WTC11 (cell line): Measurements from ENCODE around the gene RBP5. TPM values are rescaled to one million over a fixed set of nuclear protein-coding genes. Genes with fewer than 3 reads are reported as not detected.

ENCODE experiments used
- ATAC-seq: fragments of 200-7000 bp; cut with Tn5 transposase; 2 replicates; pipeline ENCODE4 v1.10.0; 2021; ENCODE audit warnings: mild to moderate bottlenecking, moderate library complexity
- CTCF ChIA-PET: fragments of 300-600 bp; sonication (Branson Sonifier 250); formaldehyde crosslinking; loops from one replicate; lab custom pipeline; 2021; ENCODE audit warnings: antibody characterized with exemption; lab: Charles Lee
- POLR2A ChIA-PET: fragments of 350-600 bp; sonication (Branson Sonifier 250); formaldehyde crosslinking; loops from one replicate; lab custom pipeline; 2021; ENCODE audit warnings: antibody characterized with exemption; lab: Charles Lee
- DNase-seq: peaks from one replicate; pipeline ENCODE4 v3.0.0; 2021; ENCODE audit warnings: low spot score
- H3K27ac Mint-ChIP-seq: 2 replicates; pipeline ENCODE4 v1.8.0; 2021; ENCODE audit warnings: mixed read lengths
- H3K27me3 Mint-ChIP-seq: 2 replicates; pipeline ENCODE4 v1.8.0; 2021; ENCODE audit warnings: low read depth, mild to moderate bottlenecking, moderate library complexity, mixed read lengths
- H3K36me3 Mint-ChIP-seq: 2 replicates; pipeline ENCODE4 v1.8.0; 2021; ENCODE audit warnings: mixed read lengths
- H3K4me1 Mint-ChIP-seq: 2 replicates; pipeline ENCODE4 v1.8.0; 2022; ENCODE audit warnings: mixed read lengths
- H3K4me3 Mint-ChIP-seq: 2 replicates; pipeline ENCODE4 v1.8.0; 2021; ENCODE audit warnings: mild to moderate bottlenecking, moderate library complexity, mixed read lengths
- H3K9me3 Mint-ChIP-seq: 2 replicates; pipeline ENCODE4 v1.8.0; 2021; ENCODE audit warnings: mixed read lengths
- GABPB1 ChIP-seq: sonication (generic); formaldehyde crosslinking; IDR thresholded peaks from 2 replicates; pipeline ENCODE4 v1.8.1; 2023; ENCODE audit warnings: mild to moderate bottlenecking, missing genetic modification reagents
- KAT7 ChIP-seq: sonication (generic); formaldehyde crosslinking; IDR thresholded peaks from 2 replicates; pipeline ENCODE4 v1.8.1; 2023; ENCODE audit warnings: missing genetic modification reagents, mild to moderate bottlenecking, borderline replicate concordance
- NR3C1 ChIP-seq: sonication (generic); formaldehyde crosslinking; conservative IDR thresholded peaks from 2 replicates; pipeline ENCODE4 v1.8.1; 2023; ENCODE audit warnings: low read depth, mild to moderate bottlenecking, missing genetic modification reagents
- TEAD4 ChIP-seq: sonication (generic); formaldehyde crosslinking; IDR thresholded peaks from 2 replicates; pipeline ENCODE4 v1.8.0; 2022; ENCODE audit warnings: mild to moderate bottlenecking, missing genetic modification reagents
- TP53 ChIP-seq: sonication (generic); formaldehyde crosslinking; IDR thresholded peaks from 2 replicates; pipeline ENCODE4 v1.8.1; 2023; ENCODE audit warnings: mild to moderate bottlenecking, missing genetic modification reagents
- ZBTB21 ChIP-seq: sonication (generic); formaldehyde crosslinking; IDR thresholded peaks from 2 replicates; pipeline ENCODE4 v1.8.1; 2023; ENCODE audit warnings: mild to moderate bottlenecking, missing genetic modification reagents, borderline replicate concordance
- total RNA-seq: library from RNA; stranded (reverse); gene quantifications from 3 replicates; pipeline ENCODE4 v1.2.3, GENCODE V29; 2021
- TF ChIP-seq, protein P1 (sequence below): sonication (generic); formaldehyde crosslinking; IDR thresholded peaks from 2 replicates; pipeline ENCODE4 v1.8.1; 2022; ENCODE audit warnings: low read depth, missing genetic modification reagents, borderline replicate concordance
- TF ChIP-seq, protein P2 (sequence below): sonication (generic); formaldehyde crosslinking; IDR thresholded peaks from 2 replicates; pipeline ENCODE4 v1.8.0; 2022; ENCODE audit warnings: mild to moderate bottlenecking, missing genetic modification reagents
- TF ChIP-seq, protein P3 (sequence below): sonication (generic); formaldehyde crosslinking; conservative IDR thresholded peaks from 2 replicates; pipeline ENCODE4 v1.8.1; 2023; ENCODE audit warnings: mild to moderate bottlenecking, low read depth, missing genetic modification reagents, moderate library complexity
- TF ChIP-seq, protein P4 (sequence below): sonication (generic); formaldehyde crosslinking; IDR thresholded peaks from 2 replicates; pipeline ENCODE4 v1.8.0; 2022; ENCODE audit warnings: mild to moderate bottlenecking, missing genetic modification reagents
- TF ChIP-seq, protein P5 (sequence below): fragments of 250-450 bp; sonication (Bioruptor Pico); IDR thresholded peaks from 2 replicates; pipeline ENCODE4 v1.9.0; 2021; ENCODE audit warnings: mild to moderate bottlenecking, borderline replicate concordance
- TF ChIP-seq, protein P6 (sequence below): sonication (generic); formaldehyde crosslinking; IDR thresholded peaks from 2 replicates; pipeline ENCODE4 v1.8.1; 2023; ENCODE audit warnings: mild to moderate bottlenecking, missing genetic modification reagents, borderline replicate concordance
- TF ChIP-seq, protein P7 (sequence below): fragments of 250-450 bp; sonication (Bioruptor Pico); IDR thresholded peaks from 2 replicates; pipeline ENCODE4 v2.1.2; 2022; ENCODE audit warnings: mild to moderate bottlenecking, moderate library complexity
- TF ChIP-seq, protein P8 (sequence below): sonication (generic); formaldehyde crosslinking; IDR thresholded peaks from 2 replicates; pipeline ENCODE4 v1.8.1; 2022; ENCODE audit warnings: low read depth, mild to moderate bottlenecking, moderate library complexity, missing genetic modification reagents, borderline replicate concordance
- TF ChIP-seq, protein P9 (sequence below): sonication (generic); formaldehyde crosslinking; IDR thresholded peaks from 2 replicates; pipeline ENCODE4 v1.8.0; 2022; ENCODE audit warnings: mild to moderate bottlenecking, missing genetic modification reagents

The RBP5 gene
- total RNA-seq, 1 experiment from 2014 or later, result 4.1 TPM

DNA sequence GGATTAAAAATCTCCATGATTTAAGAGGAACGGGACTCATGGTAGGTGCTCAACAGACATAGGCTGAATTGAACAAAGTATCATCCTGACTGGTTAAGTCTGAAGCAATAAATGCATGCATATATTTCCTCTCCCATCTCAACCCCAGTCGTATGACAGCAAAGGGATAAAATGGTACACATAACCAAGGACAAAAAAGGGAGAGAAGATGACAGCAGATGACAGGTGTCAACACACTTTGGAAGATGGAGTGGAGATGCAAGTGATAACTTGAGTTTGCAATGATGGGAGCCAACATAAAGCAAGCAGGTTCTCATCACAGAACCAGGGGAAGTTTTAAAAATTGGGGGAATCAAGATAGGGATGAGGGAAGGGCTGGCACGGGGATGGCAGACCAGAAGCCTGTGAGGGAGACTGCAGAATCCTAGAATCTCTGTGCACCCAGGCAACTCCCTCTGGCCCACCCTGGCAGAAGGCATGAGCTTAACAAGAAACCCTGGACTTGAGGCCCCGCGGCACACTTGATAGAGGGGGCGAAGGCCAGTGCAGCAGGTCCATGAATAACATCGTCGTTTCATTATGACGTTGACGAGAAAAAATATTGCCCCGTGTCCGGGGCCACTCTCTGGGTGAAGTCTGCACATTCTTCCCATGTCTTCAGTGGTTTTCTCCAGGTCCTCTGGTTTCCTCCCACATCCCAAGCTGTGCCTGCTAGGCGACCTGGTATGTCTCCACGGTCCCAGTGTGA, 24.7 kb downstream of the RBP5 start (continued):
- TF ChIP-seq, protein P1, sequence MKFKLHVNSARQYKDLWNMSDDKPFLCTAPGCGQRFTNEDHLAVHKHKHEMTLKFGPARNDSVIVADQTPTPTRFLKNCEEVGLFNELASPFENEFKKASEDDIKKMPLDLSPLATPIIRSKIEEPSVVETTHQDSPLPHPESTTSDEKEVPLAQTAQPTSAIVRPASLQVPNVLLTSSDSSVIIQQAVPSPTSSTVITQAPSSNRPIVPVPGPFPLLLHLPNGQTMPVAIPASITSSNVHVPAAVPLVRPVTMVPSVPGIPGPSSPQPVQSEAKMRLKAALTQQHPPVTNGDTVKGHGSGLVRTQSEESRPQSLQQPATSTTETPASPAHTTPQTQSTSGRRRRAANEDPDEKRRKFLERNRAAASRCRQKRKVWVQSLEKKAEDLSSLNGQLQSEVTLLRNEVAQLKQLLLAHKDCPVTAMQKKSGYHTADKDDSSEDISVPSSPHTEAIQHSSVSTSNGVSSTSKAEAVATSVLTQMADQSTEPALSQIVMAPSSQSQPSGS (CRISPR knock-in tag), result no peak
- TF ChIP-seq, protein P2, sequence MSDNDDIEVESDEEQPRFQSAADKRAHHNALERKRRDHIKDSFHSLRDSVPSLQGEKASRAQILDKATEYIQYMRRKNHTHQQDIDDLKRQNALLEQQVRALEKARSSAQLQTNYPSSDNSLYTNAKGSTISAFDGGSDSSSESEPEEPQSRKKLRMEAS (CRISPR knock-in tag), result no peak
- TF ChIP-seq ZBTB21 (CRISPR knock-in tag) (no peak), NR3C1 (CRISPR knock-in tag) (no peak), TP53 (no peak)
- TF ChIP-seq, protein P3, sequence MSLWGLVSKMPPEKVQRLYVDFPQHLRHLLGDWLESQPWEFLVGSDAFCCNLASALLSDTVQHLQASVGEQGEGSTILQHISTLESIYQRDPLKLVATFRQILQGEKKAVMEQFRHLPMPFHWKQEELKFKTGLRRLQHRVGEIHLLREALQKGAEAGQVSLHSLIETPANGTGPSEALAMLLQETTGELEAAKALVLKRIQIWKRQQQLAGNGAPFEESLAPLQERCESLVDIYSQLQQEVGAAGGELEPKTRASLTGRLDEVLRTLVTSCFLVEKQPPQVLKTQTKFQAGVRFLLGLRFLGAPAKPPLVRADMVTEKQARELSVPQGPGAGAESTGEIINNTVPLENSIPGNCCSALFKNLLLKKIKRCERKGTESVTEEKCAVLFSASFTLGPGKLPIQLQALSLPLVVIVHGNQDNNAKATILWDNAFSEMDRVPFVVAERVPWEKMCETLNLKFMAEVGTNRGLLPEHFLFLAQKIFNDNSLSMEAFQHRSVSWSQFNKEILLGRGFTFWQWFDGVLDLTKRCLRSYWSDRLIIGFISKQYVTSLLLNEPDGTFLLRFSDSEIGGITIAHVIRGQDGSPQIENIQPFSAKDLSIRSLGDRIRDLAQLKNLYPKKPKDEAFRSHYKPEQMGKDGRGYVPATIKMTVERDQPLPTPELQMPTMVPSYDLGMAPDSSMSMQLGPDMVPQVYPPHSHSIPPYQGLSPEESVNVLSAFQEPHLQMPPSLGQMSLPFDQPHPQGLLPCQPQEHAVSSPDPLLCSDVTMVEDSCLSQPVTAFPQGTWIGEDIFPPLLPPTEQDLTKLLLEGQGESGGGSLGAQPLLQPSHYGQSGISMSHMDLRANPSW (CRISPR knock-in tag), result no peak
- TF ChIP-seq, protein P4, sequence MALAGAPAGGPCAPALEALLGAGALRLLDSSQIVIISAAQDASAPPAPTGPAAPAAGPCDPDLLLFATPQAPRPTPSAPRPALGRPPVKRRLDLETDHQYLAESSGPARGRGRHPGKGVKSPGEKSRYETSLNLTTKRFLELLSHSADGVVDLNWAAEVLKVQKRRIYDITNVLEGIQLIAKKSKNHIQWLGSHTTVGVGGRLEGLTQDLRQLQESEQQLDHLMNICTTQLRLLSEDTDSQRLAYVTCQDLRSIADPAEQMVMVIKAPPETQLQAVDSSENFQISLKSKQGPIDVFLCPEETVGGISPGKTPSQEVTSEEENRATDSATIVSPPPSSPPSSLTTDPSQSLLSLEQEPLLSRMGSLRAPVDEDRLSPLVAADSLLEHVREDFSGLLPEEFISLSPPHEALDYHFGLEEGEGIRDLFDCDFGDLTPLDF (CRISPR knock-in tag), result no peak
- TF ChIP-seq, protein P5, sequence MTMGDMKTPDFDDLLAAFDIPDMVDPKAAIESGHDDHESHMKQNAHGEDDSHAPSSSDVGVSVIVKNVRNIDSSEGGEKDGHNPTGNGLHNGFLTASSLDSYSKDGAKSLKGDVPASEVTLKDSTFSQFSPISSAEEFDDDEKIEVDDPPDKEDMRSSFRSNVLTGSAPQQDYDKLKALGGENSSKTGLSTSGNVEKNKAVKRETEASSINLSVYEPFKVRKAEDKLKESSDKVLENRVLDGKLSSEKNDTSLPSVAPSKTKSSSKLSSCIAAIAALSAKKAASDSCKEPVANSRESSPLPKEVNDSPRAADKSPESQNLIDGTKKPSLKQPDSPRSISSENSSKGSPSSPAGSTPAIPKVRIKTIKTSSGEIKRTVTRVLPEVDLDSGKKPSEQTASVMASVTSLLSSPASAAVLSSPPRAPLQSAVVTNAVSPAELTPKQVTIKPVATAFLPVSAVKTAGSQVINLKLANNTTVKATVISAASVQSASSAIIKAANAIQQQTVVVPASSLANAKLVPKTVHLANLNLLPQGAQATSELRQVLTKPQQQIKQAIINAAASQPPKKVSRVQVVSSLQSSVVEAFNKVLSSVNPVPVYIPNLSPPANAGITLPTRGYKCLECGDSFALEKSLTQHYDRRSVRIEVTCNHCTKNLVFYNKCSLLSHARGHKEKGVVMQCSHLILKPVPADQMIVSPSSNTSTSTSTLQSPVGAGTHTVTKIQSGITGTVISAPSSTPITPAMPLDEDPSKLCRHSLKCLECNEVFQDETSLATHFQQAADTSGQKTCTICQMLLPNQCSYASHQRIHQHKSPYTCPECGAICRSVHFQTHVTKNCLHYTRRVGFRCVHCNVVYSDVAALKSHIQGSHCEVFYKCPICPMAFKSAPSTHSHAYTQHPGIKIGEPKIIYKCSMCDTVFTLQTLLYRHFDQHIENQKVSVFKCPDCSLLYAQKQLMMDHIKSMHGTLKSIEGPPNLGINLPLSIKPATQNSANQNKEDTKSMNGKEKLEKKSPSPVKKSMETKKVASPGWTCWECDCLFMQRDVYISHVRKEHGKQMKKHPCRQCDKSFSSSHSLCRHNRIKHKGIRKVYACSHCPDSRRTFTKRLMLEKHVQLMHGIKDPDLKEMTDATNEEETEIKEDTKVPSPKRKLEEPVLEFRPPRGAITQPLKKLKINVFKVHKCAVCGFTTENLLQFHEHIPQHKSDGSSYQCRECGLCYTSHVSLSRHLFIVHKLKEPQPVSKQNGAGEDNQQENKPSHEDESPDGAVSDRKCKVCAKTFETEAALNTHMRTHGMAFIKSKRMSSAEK (CRISPR knock-in tag), result no peak
- TF ChIP-seq, protein P6, sequence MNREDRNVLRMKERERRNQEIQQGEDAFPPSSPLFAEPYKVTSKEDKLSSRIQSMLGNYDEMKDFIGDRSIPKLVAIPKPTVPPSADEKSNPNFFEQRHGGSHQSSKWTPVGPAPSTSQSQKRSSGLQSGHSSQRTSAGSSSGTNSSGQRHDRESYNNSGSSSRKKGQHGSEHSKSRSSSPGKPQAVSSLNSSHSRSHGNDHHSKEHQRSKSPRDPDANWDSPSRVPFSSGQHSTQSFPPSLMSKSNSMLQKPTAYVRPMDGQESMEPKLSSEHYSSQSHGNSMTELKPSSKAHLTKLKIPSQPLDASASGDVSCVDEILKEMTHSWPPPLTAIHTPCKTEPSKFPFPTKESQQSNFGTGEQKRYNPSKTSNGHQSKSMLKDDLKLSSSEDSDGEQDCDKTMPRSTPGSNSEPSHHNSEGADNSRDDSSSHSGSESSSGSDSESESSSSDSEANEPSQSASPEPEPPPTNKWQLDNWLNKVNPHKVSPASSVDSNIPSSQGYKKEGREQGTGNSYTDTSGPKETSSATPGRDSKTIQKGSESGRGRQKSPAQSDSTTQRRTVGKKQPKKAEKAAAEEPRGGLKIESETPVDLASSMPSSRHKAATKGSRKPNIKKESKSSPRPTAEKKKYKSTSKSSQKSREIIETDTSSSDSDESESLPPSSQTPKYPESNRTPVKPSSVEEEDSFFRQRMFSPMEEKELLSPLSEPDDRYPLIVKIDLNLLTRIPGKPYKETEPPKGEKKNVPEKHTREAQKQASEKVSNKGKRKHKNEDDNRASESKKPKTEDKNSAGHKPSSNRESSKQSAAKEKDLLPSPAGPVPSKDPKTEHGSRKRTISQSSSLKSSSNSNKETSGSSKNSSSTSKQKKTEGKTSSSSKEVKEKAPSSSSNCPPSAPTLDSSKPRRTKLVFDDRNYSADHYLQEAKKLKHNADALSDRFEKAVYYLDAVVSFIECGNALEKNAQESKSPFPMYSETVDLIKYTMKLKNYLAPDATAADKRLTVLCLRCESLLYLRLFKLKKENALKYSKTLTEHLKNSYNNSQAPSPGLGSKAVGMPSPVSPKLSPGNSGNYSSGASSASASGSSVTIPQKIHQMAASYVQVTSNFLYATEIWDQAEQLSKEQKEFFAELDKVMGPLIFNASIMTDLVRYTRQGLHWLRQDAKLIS, result no peak

DNA sequence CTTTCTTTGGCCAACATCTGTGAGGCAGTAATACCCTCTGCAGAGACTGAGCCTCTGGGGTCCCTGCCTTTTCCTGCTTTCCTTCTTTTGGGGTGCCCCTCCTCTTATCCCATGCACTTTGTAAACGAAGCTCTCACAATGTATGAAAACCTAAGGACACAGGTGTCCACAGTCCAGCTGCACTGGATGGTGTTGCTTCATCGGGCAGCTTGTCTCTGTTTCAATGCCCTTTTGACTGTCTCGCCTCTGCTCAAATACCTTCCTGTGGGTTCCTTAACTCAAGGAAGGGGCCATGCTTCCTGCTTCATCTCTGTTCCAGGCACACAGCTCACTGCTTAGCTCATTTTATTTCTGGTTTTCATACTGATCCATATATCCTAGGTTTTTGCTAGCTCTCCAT, 26.1 kb downstream of the RBP5 start:
- no peak overlapping the region for H3K4me3 Mint-ChIP-seq
- CTCF ChIA-PET, result interaction anchor here (0.8 to 2.0 kb wide), 3 partner anchors 9 to 42 kb away, joined by 3 to 7 read pairs (median 3); no protein-coding TSS in a partner anchor
- H3K27me3 Mint-ChIP-seq, result no peaks in the 10 kb centered on the region
- DNase-seq, result no peak
- no peak overlapping the region for H3K27ac Mint-ChIP-seq
- peaks cover under 1% of the 10 kb centered on the region for H3K4me1 Mint-ChIP-seq
- H3K36me3 Mint-ChIP-seq, result peaks cover 29% of the 10 kb centered on the region
- peaks cover 12% of the 10 kb centered on the region for H3K9me3 Mint-ChIP-seq
- ATAC-seq, result no peak
- POLR2A ChIA-PET, result interaction anchor here (1.0 kb wide), 1 partner anchor 12 kb away, joined by 3 read pairs; no protein-coding TSS in a partner anchor
- TF ChIP-seq, protein P7, sequence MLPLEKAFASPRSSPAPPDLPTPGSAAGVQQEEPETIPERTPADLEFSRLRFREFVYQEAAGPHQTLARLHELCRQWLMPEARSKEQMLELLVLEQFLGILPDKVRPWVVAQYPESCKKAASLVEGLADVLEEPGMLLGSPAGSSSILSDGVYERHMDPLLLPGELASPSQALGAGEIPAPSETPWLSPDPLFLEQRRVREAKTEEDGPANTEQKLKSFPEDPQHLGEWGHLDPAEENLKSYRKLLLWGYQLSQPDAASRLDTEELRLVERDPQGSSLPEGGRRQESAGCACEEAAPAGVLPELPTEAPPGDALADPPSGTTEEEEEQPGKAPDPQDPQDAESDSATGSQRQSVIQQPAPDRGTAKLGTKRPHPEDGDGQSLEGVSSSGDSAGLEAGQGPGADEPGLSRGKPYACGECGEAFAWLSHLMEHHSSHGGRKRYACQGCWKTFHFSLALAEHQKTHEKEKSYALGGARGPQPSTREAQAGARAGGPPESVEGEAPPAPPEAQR (CRISPR knock-in tag), result no peak
- TF ChIP-seq, protein P8, sequence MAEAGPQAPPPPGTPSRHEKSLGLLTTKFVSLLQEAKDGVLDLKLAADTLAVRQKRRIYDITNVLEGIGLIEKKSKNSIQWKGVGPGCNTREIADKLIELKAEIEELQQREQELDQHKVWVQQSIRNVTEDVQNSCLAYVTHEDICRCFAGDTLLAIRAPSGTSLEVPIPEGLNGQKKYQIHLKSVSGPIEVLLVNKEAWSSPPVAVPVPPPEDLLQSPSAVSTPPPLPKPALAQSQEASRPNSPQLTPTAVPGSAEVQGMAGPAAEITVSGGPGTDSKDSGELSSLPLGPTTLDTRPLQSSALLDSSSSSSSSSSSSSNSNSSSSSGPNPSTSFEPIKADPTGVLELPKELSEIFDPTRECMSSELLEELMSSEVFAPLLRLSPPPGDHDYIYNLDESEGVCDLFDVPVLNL, result no peak
- TF ChIP-seq, protein P9, sequence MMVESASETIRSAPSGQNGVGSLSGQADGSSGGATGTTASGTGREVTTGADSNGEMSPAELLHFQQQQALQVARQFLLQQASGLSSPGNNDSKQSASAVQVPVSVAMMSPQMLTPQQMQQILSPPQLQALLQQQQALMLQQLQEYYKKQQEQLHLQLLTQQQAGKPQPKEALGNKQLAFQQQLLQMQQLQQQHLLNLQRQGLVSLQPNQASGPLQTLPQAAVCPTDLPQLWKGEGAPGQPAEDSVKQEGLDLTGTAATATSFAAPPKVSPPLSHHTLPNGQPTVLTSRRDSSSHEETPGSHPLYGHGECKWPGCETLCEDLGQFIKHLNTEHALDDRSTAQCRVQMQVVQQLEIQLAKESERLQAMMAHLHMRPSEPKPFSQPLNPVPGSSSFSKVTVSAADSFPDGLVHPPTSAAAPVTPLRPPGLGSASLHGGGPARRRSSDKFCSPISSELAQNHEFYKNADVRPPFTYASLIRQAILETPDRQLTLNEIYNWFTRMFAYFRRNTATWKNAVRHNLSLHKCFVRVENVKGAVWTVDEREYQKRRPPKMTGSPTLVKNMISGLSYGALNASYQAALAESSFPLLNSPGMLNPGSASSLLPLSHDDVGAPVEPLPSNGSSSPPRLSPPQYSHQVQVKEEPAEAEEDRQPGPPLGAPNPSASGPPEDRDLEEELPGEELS, result no peak
- TF ChIP-seq GABPB1 (CRISPR knock-in tag) (no peak), KAT7 (no peak), TEAD4 (CRISPR knock-in tag) (no peak)
